Ovary (tissue), 9 donors: Measurements from ENCODE around the gene HS3ST4. TPM values are rescaled to one million over a fixed set of nuclear protein-coding genes. Genes with fewer than 3 reads are reported as not detected.

ENCODE experiments used
- DNase-seq, 5 donors: peaks; one replicate each; pipeline ENCODE4 v3.0.0-alpha.2; 2019 to 2020
- H3K27ac ChIP-seq, 2 donors: fragments of 200-600 bp; one replicate each; pipeline versions ENCODE4 v1.5.1 to v1.8.0; 2019 to 2022
- H3K27me3 ChIP-seq: fragments of 200-600 bp; one replicate; pipeline ENCODE4 v1.8.0; 2022
- H3K36me3 ChIP-seq: fragments of 200-600 bp; sonication (generic); one replicate; pipeline ENCODE4 v1.5.1; 2019
- H3K4me1 ChIP-seq: one replicate; pipeline ENCODE4 v1.8.1; 2013; ENCODE audit warnings: mild to moderate bottlenecking, moderate library complexity; ENCODE audit not compliant: insufficient read depth
- H3K4me3 ChIP-seq: fragments of 200-600 bp; sonication (generic); one replicate; pipeline ENCODE4 v1.5.1; 2017
- H3K9me3 ChIP-seq, 2 donors: fragments of 200-600 bp in 1 of 2; sonication (generic) in 1 of 2; one replicate each; pipeline versions ENCODE4 v1.5.1 to v1.8.1; 2013 to 2019; ENCODE audit warnings: mild to moderate bottlenecking in 1 of 2, moderate library complexity in 1 of 2
- CTCF ChIP-seq, 3 donors: fragments of 450-650 bp in 2 of 3; fragments of 200-600 bp in 1 of 3; IDR thresholded peaks; one replicate each; pipeline versions ENCODE4 v1.5.1 to v1.8.0; 2016 to 2022; ENCODE audit warnings: antibody characterized with exemption in 3 of 3, mild to moderate bottlenecking in 1 of 3
- EP300 ChIP-seq: sonication (generic); formaldehyde crosslinking; IDR thresholded peaks from one replicate; pipeline ENCODE4 v1.6.1; 2017; ENCODE audit warnings: antibody characterized with exemption
- POLR2A ChIP-seq: fragments of 450-650 bp; IDR thresholded peaks from one replicate; pipeline ENCODE4 v1.6.1; 2017; ENCODE audit warnings: antibody characterized with exemption, mild to moderate bottlenecking, moderate library complexity
- WGBS, 3 donors: extraction: QIAGEN DNeasy Blood & Tissue Kit in 1 of 3; methylation state at CpG; one replicate each; pipeline versions ENCODE4 v1.1.5 to v1.1.7; 2013 to 2017; 5-methylcytosine and 5-hydroxymethylcytosine counted together
- intact Hi-C, 4 donors: fragments of 100-400 bp; cut with DNase I; formaldehyde crosslinking; loops; one replicate each; pipeline versions ENCODE4 v1.11.0 to v1.15.1; 2022 to 2023
- polyA plus RNA-seq, 2 donors: library from polyadenylated mRNA; stranded (reverse); fragments of 200-250 nt in 1 of 2; fragments of 350-450 nt in 1 of 2; fragmentation: Illumina TruSeq in 1 of 2; extraction: RNeasy Lipid Tissue Mini Kit (QIAGEN cat#74804) in 1 of 2; gene quantifications; one replicate each; pipeline ENCODE4 v1.2.3, GENCODE V29; 2013 to 2014
- total RNA-seq, 7 donors: library from RNA; depleted of rRNA in 2 of 7; stranded (reverse); fragments of >200 nt in 2 of 7; fragmentation: NEBNext Ultra II Directional in 3 of 7; extraction: Animal tissue kit (Norgen Biotek cat#: 25700) in 3 of 7; gene quantifications; one replicate each; pipeline versions ENCODE4 v1.1.0 to v1.2.4, GENCODE V29; 2016 to 2023
- donor health status: DM: no; HTN: no; CAD: no; lungs with moderate emphysema.
- donor health status: DM: no; HTN: no; CAD: no.
- donor health status: Bipolar disorder and iron deficiency.
- donor health status: DM: yes; HTN: yes; CAD: no.
- donor health status: DM: no; HTN: no; CAD: no.
- donor health status: DM: yes; HTN: yes; CAD: no.

Gene HS3ST4
- total and polyA plus RNA-seq, 9 donors = 0.10 to 0.34 TPM; not detected in 7

- no peaks in the 10 kb centered on the region for H3K27me3 ChIP-seq
- intact Hi-C loops = loop anchor here in 1 of 4 donors (5.0 kb wide), 1 partner anchor 48 kb away; no protein-coding TSS in a partner anchor
- WGBS, 3 donors = 72 to 82% (median 77%) methylated on average over 3 of the region's 3 CpGs
Measured at GRCh38 chr16:26169473-26169872, 477.7 kb downstream of the HS3ST4 start.

GRCh38 chr16:26175944-26176343, 484.2 kb downstream of the HS3ST4 start:
- no peak overlapping the region for H3K27ac ChIP-seq
- no peak overlapping the region for H3K4me3 ChIP-seq
- no peak for TF ChIP-seq CTCF (IDR thresholded peaks at IDR 0.05)
- TF ChIP-seq POLR2A = no peak
- TF ChIP-seq EP300 = no peak
- intact Hi-C loops = no loop called here
- H3K9me3 ChIP-seq = no peaks in the 10 kb centered on the region
- no peaks in the 10 kb centered on the region for H3K36me3 ChIP-seq
- WGBS, 3 donors = 19 to 25% (median 21%) methylated on average over 4 of the region's 4 CpGs
- no peak for DNase-seq
- H3K27me3 ChIP-seq = no peaks in the 10 kb centered on the region
- no peaks in the 10 kb centered on the region for H3K4me1 ChIP-seq

More at GRCh38 chr16:26169473-26169872, 477.7 kb downstream of the HS3ST4 start:
- no peaks in the 10 kb centered on the region for H3K9me3 ChIP-seq
- DNase-seq = no peak
- TF ChIP-seq POLR2A (no peak), CTCF (IDR thresholded peaks at IDR 0.05) (no peak), EP300 (no peak)
- H3K4me3 ChIP-seq = no peak overlapping the region
- H3K27ac ChIP-seq = no peak overlapping the region
- no peaks in the 10 kb centered on the region for H3K4me1 ChIP-seq
- H3K36me3 ChIP-seq = no peaks in the 10 kb centered on the region

- H3K4me3 ChIP-seq = no peak overlapping the region
- H3K4me1 ChIP-seq = no peaks in the 10 kb centered on the region
- WGBS, 3 donors = 33 to 43% (median 35%) methylated on average over 1 of the region's 1 CpG
- TF ChIP-seq EP300 = no peak
- no peak for TF ChIP-seq CTCF (IDR thresholded peaks at IDR 0.05)
- TF ChIP-seq POLR2A = no peak
- no peaks in the 10 kb centered on the region for H3K36me3 ChIP-seq
- DNase-seq = no peak
- no peaks in the 10 kb centered on the region for H3K9me3 ChIP-seq
- H3K27me3 ChIP-seq = no peaks in the 10 kb centered on the region
- intact Hi-C loops = no loop called here
- H3K27ac ChIP-seq = no peak overlapping the region
Measured at GRCh38 chr16:26177438-26177837, 485.7 kb downstream of the HS3ST4 start.

GRCh38 chr16:26178298-26178697, 486.5 kb downstream of the HS3ST4 start:
- WGBS, 3 donors = 64 to 76% (median 69%) methylated on average over 6 of the region's 6 CpGs
- intact Hi-C loops = no loop called here

More at GRCh38 chr16:26178298-26178697, 486.5 kb downstream of the HS3ST4 start:
- no peaks in the 10 kb centered on the region for H3K4me1 ChIP-seq
- no peak overlapping the region for H3K27ac ChIP-seq
- H3K36me3 ChIP-seq = no peaks in the 10 kb centered on the region
- H3K9me3 ChIP-seq = no peaks in the 10 kb centered on the region
- DNase-seq = no peak
- no peak overlapping the region for H3K4me3 ChIP-seq
- TF ChIP-seq POLR2A = no peak
- TF ChIP-seq EP300 = no peak
- no peak for TF ChIP-seq CTCF (IDR thresholded peaks at IDR 0.05)
- H3K27me3 ChIP-seq = no peaks in the 10 kb centered on the region
